Small intestine (tissue), 7 donors: ENCODE data around the gene EPN2. TPM values are rescaled to one million over a fixed set of nuclear protein-coding genes. Genes with fewer than 3 reads are reported as not detected.
A peak's percentile ranks its signal among the peaks of the same experiment; 100 is the strongest.

ENCODE experiments used
- DNase-seq, 2 donors: peaks; one replicate each; pipeline versions ENCODE4 v3.0.0 to v3.0.0-alpha.2; 2013
- FAIRE-seq: peaks from 2 replicates; lab custom pipeline; 2012; peaks lifted over from hg19 to GRCh38; lab: Jason Lieb, UNC
- H3K27ac ChIP-seq, 3 donors: one replicate each; pipeline ENCODE4 v1.5.1; 2013; ENCODE audit warnings: low read length in 2 of 3, mild to moderate bottlenecking in 2 of 3, control low read depth in 1 of 3, inconsistent platforms in 1 of 3, low read depth in 1 of 3, moderate library complexity in 1 of 3
- H3K27me3 ChIP-seq, 3 donors: one replicate each; pipeline ENCODE4 v1.6.1; 2013; ENCODE audit warnings: low read length in 3 of 3, inconsistent platforms in 1 of 3; ENCODE audit not compliant: control insufficient read depth in 3 of 3, insufficient read depth in 3 of 3
- H3K36me3 ChIP-seq, 3 donors: one replicate each; pipeline ENCODE4 v1.6.1; 2013; ENCODE audit warnings: low read length in 3 of 3, inconsistent platforms in 1 of 3, low read depth in 1 of 3, mild to moderate bottlenecking in 1 of 3, moderate library complexity in 1 of 3; ENCODE audit not compliant: control insufficient read depth in 3 of 3, insufficient read depth in 2 of 3
- H3K4me1 ChIP-seq, 3 donors: one replicate each; pipeline ENCODE4 v1.6.1; 2013; ENCODE audit warnings: low read length in 2 of 3, inconsistent platforms in 1 of 3, low read depth in 1 of 3, mild to moderate bottlenecking in 1 of 3, moderate library complexity in 1 of 3; ENCODE audit not compliant: control insufficient read depth in 3 of 3, insufficient read depth in 2 of 3
- H3K4me3 ChIP-seq, 3 donors: one replicate each; pipeline ENCODE4 v1.5.1; 2013; ENCODE audit warnings: low read length in 3 of 3, control low read depth in 1 of 3, inconsistent platforms in 1 of 3, low read depth in 1 of 3, mild to moderate bottlenecking in 1 of 3, moderate library complexity in 1 of 3
- H3K9me3 ChIP-seq, 2 donors: one replicate each; pipeline ENCODE4 v1.6.1; 2013; ENCODE audit warnings: low read depth in 1 of 2, low read length in 1 of 2; ENCODE audit not compliant: control insufficient read depth in 2 of 2, insufficient read depth in 1 of 2
- WGBS, 3 donors: extraction: QIAGEN DNeasy Blood & Tissue Kit; methylation state at CpG; one replicate each; pipeline ENCODE4 v1.1.7; 2013; 5-methylcytosine and 5-hydroxymethylcytosine counted together
- polyA plus RNA-seq, 4 donors: library from polyadenylated mRNA; stranded (reverse) in 3 of 4; unstranded in 1 of 4; fragments of 200-250 nt in 3 of 4; fragments of 120-200 nt in 1 of 4; gene quantifications; one replicate each; pipeline versions ENCODE4 v1.2.1 to v1.2.3, GENCODE V29; 2013
- donor health status: healthy with polysubstance abuse.
- donor health status: control.
- donor health status: control.
- donor health status: Bipolar disorder and iron deficiency.
- donor health status: healthy.

Gene EPN2
- polyA plus RNA-seq, 4 donors: 4.2 to 23.7 (median 10.0) TPM

DNA sequence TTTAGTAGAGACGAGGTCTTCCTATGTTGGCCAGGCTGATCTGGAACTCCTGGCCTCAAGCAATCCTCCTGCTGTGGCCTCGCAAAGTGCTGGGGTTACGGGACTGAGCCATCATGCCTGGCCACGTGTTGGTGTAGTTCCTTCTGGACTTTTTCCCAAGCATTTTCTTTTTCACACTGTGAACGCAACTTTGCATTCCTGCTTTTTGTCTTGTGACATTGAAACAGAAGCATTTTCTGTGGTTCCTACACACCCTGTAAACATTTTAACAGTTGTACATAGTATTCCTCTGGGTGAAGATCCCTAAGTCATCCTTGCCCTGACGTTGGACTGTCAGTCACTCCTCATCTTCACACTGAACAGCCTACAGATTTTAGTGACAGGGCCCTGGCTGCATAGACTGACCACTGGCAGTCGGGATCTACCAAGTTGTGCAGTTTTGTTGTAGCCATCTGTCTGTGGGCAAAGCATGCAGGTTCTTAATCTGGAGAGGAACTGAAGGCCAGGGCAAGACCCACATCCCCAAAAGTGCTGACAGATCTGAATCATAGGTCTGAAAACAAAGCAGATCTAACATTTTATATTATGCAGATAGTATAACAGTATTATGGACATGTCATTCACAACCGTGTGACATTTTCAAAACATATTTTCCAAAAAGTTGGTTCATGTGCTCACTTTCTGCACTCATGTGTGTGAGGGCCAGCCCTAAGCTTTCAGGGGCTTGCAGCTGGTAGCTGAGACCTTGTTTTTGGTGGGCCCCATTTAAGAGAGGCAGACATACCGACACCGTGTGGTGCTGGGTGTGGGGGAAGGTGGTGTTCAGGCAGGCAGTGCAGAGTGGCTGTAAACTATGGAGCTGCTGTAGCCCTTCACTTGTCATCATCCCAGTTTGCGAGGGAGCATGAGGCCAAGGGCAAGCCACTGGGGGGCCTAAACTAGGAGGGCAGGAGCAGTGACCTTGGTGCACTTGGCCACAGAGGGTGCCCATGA is 59.9 kb downstream of the EPN2 start:
- no peaks in the 10 kb centered on the region for H3K9me3 ChIP-seq
- no peak overlapping the region for H3K27ac ChIP-seq
- no peak overlapping the region for H3K4me3 ChIP-seq
- H3K4me1 ChIP-seq: no peaks in the 10 kb centered on the region
- DNase-seq (no peak), FAIRE-seq (no peak)
- WGBS, 3 donors: 84 to 89% (median 88%) methylated on average over 11 of the region's 11 CpGs
- H3K27me3 ChIP-seq: no peaks in the 10 kb centered on the region
- H3K36me3 ChIP-seq: peaks cover 0 to 26% (median 0%) of the 10 kb centered on the region in 3 donors

DNA sequence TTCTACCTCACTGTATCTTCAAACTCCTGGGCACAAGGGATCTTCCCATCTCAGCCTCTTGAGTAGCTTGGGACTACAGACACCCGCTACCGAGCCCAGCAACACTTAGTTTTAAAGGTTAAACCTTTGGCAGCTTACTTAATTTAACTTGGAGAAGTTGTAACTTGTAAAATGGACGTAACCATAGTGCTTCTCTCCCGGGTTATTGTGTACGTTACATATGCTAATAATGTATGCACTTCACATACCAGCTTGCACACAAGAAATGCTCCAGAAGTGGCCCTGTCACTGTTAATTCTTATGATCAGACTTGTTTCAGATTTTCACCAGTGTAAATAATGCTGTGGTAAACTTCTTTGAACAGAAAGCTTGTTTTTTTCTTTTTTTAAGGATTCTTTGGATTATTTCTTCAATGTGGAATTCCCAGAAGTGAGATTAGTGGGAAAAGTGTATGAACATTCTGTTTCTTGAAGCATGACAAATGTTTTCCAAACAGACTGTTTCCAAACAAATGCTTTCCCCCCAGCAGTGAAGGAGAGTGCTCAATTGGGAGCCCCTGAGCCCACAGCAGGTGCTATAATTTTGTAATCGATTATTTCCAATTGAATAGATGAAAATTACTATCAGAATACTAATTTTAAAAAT is 61.5 kb downstream of the EPN2 start:
- DNase-seq (no peak), FAIRE-seq (no peak)
- Histone ChIP-seq H3K9me3 (no peaks in the 10 kb centered on the region), H3K27me3 (no peaks in the 10 kb centered on the region), H3K36me3 (peaks cover 0 to 32% (median 0%) of the 10 kb centered on the region in 3 donors), H3K4me3 (no peak overlapping the region), H3K4me1 (no peaks in the 10 kb centered on the region), H3K27ac (no peak overlapping the region)
- 72 to 77% (median 74%) methylated on average over 6 of the region's 6 CpGs for WGBS, 3 donors

DNA sequence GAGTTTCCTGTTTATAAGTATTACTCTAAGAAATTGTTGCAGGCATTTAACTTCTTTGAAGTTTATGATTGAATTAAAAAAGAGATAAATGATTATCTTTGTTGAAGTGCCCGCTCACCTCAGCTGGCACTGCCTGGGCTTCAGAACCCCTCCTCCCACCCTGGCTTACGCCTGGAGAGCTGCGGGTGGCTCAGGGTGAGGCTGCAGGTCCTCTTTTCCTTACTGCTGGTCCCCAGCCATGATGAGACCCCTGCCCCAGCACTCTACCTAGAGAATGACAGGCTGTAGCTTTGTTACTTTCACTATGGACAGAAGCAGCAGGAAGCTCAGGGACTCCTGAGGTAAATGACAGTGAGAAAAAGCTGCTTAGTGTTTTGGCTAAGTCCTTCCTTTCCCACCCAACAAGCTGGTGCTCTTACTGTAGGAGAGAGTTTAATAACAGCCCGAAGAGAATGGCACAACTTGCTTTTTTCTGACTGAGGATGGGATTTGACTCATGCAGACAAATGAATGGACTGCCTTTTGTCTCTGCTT is 62.1 kb downstream of the EPN2 start:
- Histone ChIP-seq H3K4me3 (no peak overlapping the region), H3K27me3 (no peaks in the 10 kb centered on the region), H3K36me3 (peaks cover 0 to 36% (median 0%) of the 10 kb centered on the region in 3 donors), H3K4me1 (peaks cover 0 to 1% (median 0%) of the 10 kb centered on the region in 3 donors), H3K27ac (no peak overlapping the region), H3K9me3 (no peaks in the 10 kb centered on the region)
- DNase-seq (no peak), FAIRE-seq (no peak)
- WGBS, 3 donors: 58 to 71% (median 66%) methylated on average over 4 of the region's 4 CpGs

DNA sequence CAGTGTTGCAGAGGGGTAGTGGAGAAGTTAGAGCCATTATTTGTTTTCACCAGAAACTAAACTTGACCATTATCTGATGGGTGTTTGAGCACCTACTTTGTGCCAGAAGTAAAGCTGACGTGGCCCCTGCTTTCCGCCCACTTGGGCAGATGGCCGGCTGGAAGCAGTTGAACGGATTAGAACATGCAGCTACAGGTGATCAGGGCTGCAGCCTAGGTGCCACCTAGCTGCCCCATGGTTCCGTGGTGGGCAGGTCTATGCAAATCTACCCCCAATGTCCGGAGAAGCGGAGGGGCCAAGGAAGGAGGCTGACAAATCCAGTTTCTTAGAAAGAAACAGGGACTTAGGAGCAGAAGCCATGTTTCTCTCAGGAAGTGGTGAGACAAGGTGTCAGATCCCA is 62.7 kb downstream of the EPN2 start:
- Histone ChIP-seq H3K4me3 (no peak overlapping the region), H3K27me3 (no peaks in the 10 kb centered on the region), H3K36me3 (peaks cover 0 to 42% (median 0%) of the 10 kb centered on the region in 3 donors), H3K9me3 (no peaks in the 10 kb centered on the region), H3K27ac (no peak overlapping the region), H3K4me1 (peaks cover 0 to 5% (median 0%) of the 10 kb centered on the region in 3 donors)
- no peak for FAIRE-seq
- DNase-seq: no peak
- 95 to 96% (median 96%) methylated on average over 7 of the region's 7 CpGs for WGBS, 3 donors

DNA sequence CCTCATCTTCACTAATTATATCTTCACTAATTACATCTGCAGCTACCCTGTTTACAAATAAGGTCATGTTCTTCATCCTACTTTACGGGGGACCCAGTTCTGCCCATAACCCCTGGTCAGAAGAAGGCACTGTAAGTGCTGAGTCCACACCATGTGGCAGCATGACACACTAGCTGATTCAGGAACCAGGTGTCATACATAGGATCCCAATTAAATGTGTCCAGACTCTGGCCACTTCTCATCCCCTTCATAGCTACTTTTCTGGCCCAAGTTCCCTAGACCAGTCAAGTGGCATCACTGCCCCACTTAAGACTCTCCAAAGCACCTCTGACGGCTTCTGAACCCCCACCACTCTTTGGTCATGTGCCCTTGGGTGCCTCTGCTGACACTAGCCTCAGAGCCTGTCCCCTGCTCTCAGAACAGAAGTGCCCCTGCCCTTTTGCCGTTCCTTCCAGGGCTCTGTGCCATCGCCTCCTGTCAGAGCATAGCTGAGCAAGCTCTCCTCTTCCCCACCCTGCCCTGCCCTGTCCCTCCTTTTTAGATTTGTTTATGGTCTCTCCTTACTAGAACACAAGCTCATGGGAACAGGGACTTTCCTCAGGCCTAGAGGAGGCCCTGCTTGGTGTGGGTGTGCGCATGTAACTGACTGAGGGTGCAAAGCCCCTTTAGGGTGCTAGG is 64.2 kb downstream of the EPN2 start:
- peaks cover 0 to 46% (median 0%) of the 10 kb centered on the region in 3 donors for H3K36me3 ChIP-seq
- no peaks in the 10 kb centered on the region for H3K9me3 ChIP-seq
- H3K4me1 ChIP-seq: peaks cover 0 to 6% (median 1%) of the 10 kb centered on the region in 3 donors
- no peak for FAIRE-seq
- no peak overlapping the region for H3K4me3 ChIP-seq
- 75 to 80% (median 76%) methylated on average over 5 of the region's 5 CpGs for WGBS, 3 donors
- no peaks in the 10 kb centered on the region for H3K27me3 ChIP-seq
- H3K27ac ChIP-seq: no peak overlapping the region
- DNase-seq: no peak

DNA sequence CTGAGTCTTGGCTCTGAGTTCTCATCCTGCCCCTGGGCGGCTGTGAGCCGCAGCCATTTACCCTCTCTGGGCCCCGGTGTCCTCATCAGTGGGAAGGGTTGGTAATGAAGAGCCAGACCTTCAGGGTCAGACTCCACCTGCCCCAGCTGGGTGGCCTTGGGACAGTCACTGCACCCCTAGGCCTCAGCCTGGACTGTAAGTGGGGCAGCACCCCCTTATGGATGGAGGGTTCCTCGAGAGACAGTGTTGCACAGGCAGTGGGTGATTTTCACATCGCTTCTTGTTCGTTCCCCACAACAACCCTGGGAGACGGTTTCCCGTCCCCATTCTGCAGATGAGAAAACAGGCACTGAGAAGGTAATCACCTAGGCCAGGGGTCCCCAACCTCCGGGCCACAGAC is 64.8 kb downstream of the EPN2 start:
- Histone ChIP-seq H3K27ac (no peak overlapping the region), H3K36me3 (peaks cover 0 to 44% (median 0%) of the 10 kb centered on the region in 3 donors), H3K4me1 (peaks cover 0 to 11% (median 4%) of the 10 kb centered on the region in 3 donors), H3K4me3 (no peak overlapping the region), H3K27me3 (no peaks in the 10 kb centered on the region), H3K9me3 (no peaks in the 10 kb centered on the region)
- WGBS, 3 donors: 93% methylated on average over 9 of the region's 9 CpGs
- DNase-seq (no peak), FAIRE-seq (no peak)

DNA sequence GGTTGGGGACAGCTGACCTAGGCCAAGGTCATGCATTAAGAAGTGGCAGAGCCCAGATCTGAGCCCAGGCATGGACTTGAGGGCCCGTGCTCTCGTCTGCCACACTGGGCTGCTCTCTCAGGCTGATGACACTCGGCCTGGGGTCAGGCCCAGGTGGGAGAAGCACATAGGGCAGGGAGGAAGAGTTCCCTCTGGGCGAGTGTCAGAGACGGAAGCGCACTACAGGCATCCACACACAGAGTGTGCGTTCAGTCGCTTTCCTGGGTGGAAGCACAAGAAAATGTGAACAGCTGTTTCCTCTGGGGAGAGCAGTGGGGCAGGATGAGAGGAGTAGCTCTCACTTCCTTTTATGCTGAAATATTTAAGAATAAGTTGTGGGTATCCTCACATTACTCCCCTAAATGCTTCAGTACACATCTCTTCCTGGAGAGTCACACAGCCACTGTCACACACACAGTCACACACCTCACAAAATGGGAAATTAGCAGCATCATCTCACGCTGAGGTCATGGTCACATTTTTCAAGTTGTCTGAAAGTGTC is 65.7 kb downstream of the EPN2 start:
- Histone ChIP-seq H3K27ac (peak overlapping the region in 1 of 3 donors; percentile 33), H3K4me3 (no peak overlapping the region), H3K36me3 (peaks cover 0 to 42% (median 0%) of the 10 kb centered on the region in 3 donors), H3K4me1 (peaks cover 0 to 12% (median 4%) of the 10 kb centered on the region in 3 donors), H3K9me3 (no peaks in the 10 kb centered on the region), H3K27me3 (no peaks in the 10 kb centered on the region)
- FAIRE-seq (no peak), DNase-seq (no peak)
- WGBS, 3 donors: 67 to 91% (median 83%) methylated on average over 9 of the region's 9 CpGs
